NCI-H748 (cell line): ENCODE measurements around the gene CRYBG2.
"Not testable (repeated sequence)": the region's sequence is repeated elsewhere in the genome, so short reads cannot be mapped to it uniquely, and the experiment has no call there.

Source experiments
- DNase-seq: peaks from one replicate; lab custom pipeline; 2025; ENCODE audit not compliant: unreplicated experiment; lab: John Stamatoyannopoulos, UW

The CRYBG2 gene, protein sequence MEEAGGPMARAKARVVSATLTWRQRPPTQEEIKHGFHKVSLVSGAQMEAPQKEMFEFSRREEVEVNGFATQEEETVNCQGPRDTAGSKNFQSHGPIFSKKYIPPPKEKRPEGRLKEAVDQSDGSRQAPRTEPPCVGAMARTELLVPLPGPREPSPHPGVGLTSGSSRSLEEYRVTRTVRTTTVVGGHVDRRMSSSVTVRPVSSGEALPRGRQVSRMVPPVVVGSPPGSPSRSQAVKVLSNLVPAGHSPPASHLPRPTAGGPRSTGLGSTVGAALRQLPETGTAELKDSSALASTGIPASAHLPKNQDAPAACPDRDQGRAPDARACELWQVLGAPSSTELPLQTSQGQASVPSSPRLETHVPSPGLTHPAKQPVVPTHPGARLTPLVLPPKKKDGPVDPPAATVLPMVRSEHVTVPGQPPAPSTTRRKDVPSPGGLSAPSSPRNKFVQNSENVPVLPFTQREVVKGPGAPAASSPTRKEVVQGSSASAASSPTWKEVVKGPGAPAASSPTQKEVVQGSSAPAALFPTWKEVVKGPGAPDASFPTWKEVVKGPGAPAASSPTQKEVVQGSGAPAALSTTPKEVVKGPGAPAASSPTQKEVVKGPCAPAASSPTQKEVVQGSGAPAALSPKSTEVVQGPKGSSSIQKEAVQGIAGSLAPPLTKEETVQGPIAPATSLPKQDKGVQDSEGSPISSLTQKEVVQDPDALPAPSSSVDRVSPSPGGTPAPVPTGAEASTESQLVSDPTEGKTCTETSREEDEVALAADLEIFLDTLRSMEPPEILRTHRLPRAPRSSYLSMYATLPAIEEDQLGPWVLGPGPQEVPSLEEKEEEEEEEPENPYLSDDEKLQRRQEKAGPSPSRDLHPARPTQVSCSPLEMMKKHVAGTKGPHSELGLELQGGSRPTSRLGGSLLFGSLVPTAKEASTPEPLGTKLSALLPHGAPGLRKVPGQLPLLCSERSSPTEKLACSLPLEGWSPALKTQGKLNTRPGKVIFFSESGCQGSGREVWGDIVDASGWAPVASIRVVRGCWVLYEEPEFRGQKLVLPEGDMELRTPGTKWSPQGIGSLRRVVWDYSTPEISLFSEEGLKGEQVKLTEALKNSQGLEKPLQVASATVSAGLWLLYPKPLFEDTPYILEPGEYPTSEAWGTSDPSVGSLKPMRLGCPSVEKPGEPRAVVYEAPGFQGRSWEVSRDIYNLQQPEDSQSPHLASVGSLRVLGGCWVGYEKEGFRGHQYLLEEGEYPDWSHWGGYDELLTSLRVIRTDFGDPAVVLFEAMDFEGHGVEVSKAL (N-terminal part only)

GRCh38 chr1:26353976-26354820 lies at the start of gene CRYBG2:
CRYBG2 (minus strand) TSS chr1:26354130; CDS start chr1:26346657, 7,473 bp downstream.
- DNase-seq, result no peak

GRCh38 chr1:26403656-26404055 lies 49.7 kb upstream of the CRYBG2 start:
- DNase-seq, result no peak

DNA sequence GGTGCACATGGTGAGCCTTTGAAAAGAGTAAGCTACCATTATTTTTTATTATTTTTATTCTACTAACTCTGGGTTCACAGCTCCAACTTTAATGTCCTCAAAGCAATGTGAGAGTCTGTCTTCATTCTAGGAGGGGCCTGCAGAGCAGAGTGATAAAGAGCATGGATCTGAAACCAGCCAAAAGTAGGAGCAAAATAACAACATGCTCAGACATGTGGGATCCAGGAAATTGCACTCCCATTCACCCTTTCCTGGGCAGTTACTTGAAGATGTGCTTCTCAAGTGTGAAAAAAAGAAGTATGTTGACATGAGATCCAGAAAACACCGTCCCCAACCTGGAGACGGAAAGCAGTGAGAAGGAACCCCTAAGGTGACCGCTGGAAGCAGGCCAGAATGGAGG lies 48.0 kb upstream of the CRYBG2 start:
- DNase-seq, result no peak

DNA sequence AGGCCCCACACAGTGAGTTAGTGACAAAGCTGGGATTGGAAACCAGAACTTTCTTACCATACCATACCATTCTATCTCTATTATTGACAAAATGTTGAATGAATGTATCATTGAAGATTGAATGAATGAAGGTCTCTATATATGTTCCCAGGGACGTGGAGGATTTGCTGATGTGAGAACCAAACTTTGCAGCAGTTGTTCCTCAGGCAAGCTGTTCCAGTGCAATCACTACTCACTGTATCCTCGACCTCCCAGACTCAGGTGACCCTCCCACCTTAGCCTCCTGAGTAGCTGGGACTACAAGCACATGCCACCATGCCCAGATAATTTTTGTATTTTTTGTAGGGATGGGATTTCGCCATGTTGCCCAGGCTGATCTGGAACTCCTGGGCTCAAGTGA lies 45.1 kb upstream of the CRYBG2 start:
- DNase-seq, result no peak

DNA sequence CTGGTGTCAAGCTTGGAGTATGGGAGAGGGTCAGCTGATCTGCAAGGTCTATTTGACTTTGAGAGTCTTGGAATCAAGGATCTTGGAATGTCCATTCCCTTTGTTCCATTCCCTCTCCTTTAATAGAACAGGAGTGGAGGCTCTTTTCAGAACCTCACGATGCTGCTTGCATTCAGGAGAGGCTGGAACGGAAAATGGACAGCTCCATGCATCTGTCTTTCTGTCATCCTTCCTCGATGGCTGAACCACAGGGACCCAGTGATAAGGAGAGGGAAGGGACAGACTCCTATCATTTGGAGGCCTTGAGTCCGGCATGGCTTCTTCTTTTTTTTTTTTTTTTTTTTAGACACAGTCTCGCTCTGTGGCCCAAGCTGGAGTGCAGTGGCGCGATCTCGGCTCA lies 41.8 kb upstream of the CRYBG2 start:
- DNase-seq, result no peak

GRCh38 chr1:26391450-26391849 lies 37.5 kb upstream of the CRYBG2 start:
- peak; percentile 6 for DNase-seq

DNA sequence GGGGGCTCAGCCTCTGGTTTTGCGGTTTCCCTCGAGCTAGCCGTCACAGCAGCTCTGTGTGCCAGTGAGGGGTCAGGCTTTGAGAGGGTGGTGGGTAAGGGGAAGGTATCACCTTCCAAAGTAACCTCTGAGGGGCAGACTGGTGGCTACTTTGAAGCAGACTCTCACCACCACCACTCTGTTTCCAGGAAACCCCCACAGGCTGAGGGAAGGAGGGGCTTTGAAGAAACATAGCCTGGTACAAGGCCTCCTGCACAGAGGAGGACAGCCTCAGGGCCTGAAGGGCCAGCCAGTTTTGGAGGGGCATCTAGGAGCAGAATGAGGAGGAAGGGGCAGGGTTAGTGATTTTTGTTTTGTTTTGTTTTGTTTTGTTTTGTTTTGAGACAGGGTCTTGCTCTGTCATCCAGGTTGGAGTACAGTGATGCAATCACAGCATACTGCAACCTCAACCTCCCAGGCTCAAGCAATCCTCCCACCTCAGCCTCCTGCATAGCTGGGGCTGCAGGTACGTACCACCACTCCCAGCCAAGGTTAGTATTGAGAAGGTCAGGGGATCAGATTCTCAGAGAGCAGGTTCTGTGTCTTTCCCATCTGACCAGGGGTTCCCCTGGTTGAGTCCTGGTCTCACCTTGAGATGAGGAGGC lies 35.8 kb upstream of the CRYBG2 start:
- DNase-seq, result no peak

DNA sequence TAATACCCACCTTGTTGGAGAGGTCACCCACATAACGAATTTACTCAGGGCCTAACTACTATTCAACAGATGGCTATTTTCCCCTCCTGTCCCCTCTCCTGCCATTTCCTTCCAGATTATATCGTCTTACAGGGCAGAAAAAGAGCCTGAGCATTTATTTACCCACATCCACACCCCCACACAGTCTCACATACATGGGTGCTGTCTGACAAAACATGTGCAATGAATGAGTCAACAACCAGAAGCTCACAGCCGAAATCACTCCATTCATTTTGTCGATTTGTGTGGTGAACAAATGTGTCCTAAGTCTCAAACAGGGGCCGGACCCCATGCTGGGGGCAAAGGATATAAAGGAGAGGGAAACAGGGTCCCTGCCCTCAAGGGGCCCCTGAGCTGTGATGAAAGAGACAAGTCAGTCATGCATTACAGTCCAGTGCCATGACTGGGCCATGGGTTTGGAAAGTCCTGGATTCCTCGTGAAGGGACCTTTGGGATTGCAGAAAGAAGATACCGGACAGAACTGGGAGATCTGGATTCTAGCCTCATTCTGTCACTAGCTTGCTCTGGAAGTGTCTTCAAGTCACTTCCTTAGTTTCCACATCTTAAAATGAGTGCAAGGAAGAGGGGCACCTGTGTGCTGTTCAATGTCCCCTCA lies 35.0 kb upstream of the CRYBG2 start:
- no peak for DNase-seq

DNA sequence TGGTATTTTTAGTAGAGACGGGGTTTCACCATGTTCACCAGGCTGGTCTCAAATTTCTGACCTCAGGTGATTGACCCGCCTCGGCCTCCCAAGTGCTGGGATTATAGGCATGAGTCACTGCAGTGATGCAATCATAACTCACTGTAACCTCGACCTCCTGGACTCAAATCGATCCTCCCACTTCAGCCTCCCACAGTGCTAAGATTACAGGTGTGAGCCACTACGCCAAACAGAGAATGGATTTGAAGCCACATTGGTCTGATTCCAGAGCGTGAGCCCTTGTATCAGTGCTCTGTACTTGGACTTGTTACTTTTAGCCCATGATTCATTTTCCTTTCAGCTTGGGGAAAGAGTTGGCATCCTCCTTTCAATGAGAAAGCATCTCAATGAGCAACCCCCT lies 33.5 kb upstream of the CRYBG2 start:
- DNase-seq, result peak; percentile 2

GRCh38 chr1:26385063-26385462 lies 31.1 kb upstream of the CRYBG2 start:
- not testable (repeated sequence) for DNase-seq

DNA sequence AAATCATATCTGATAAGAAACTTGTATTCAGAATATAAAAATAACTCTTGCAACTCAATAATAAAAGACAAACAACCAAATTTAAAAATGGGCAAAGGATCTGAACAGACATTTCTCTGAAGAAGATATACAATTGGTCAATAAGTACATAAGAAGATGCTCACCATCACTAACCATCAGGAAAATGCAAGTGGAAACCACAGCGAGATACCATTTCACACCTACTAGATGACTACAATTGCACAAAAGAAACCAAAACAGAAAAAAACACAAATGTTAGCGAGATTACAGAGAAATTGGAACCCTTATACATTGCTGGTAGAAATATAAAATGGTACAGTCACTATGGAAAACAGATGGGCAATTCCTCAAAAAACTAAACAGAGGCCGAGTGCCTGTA lies 30.1 kb upstream of the CRYBG2 start:
- DNase-seq, result no peak

DNA sequence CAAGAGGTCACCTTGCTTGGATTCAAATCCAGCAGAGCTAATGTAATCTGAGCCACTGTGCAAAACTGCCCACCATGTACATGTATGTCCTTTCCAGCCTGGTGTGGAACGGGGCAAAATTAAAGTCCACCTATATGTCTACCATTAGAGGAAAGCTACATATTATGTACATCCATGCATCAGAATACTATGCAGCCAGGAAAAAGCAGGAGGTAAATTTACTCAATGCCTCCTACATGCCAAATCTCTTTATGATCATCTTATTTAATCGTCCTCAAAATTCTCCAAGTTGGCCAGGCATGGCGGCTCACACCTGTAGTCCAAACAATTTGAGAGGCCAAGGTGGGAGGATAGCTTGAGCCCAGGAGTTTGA lies 24.9 kb upstream of the CRYBG2 start:
- no peak for DNase-seq

GRCh38 chr1:26378088-26378878 lies 24.4 kb upstream of the CRYBG2 start:
- DNase-seq, result no peak

- no peak for DNase-seq
These were observed 22.1 kb upstream of the CRYBG2 start for GRCh38 chr1:26376050-26376449.

GRCh38 chr1:26375081-26375480 lies 21.2 kb upstream of the CRYBG2 start:
- no peak for DNase-seq

GRCh38 chr1:26374361-26374760 lies 20.4 kb upstream of the CRYBG2 start:
- not testable (repeated sequence) for DNase-seq

GRCh38 chr1:26373789-26374188 lies 19.9 kb upstream of the CRYBG2 start:
- no peak for DNase-seq

GRCh38 chr1:26373281-26373680 lies 19.4 kb upstream of the CRYBG2 start:
- DNase-seq, result no peak

- DNase-seq, result not testable (repeated sequence)
These were observed 18.7 kb upstream of the CRYBG2 start, which contains the start of gene ZNF683 for GRCh38 chr1:26372611-26373010. ZNF683 (minus strand) TSS chr1:26372750; CDS start chr1:26368571, 4,179 bp downstream.
